ENCODE data around the gene GPR39. TPM values are rescaled to one million over a fixed set of nuclear protein-coding genes. Genes with fewer than 3 reads are reported as not detected.

GPR39 gene
- polyA plus RNA-seq, 2 of the 4 experiments (the other 2 are of a cell fraction): 11.3 to 11.8 TPM

DNA sequence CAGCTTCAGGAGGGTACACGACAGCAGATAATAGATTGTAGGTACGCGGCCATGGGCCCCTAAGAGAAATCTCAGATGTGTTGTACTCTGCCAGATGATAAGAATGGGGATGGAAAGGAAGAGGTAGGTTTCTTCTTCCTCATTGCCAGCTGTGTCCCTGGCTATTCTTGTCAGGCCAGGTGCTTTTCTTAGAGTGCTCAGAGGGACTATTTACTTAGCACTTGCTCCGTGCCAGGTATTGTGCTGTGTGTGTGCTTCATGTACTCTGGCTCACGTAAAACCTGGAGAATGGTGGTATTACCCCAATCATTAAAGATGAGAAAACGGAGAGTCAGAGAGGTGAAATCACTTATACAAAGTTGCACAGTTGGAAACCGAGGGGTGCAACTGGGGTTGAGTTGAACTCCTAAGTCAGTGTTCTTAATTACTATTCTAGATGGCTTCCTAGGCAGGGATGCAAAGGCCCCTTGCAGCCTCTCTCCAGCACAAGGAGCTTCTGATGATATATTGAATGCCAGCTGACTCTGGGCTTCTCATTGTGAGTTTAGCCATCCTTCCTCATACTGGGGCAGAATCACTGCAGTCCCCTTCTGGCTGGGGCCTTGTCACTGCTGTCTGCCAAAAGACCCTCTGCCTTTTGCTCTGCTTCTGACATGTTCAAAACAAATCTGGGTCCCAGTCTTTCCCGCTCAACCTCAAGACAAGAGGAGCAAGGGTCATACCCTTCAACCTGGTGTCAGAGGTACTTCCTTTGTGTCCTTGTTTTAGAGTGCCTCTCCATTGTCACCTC lies 192.7 kb downstream of the GPR39 start:
- POLR2A ChIA-PET: no interaction called here

DNA sequence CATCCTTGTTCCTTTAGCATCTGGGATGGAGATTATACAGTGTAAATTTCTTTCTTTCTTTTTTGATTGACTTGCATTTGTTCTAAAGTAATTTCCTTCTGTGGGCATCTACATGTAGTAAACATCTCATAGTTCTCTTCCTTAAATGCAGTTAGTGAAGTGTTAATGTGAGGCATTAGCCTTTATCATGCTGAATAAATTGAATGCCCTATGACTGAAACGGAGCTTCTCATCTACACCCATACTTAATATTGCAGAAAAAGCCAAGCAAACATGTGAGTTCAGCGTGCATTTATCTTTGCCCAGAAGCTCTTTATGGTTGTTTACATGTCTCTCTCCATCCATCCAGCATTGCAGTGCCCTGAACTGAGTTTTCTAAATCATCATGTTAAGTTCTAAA lies 195.1 kb downstream of the GPR39 start:
- Histone ChIP-seq H3K4me1 (no peaks in the 10 kb centered on the region), H3K4me3 (no peak overlapping the region), H3K4me2 (no peak overlapping the region), H3K27ac (no peak overlapping the region), H3K9me3 (no peaks in the 10 kb centered on the region)
- DNase-seq (ENCODE audit: low read depth in 1 of 2, low spot score in 1 of 2): no peak
- ChIA-PET POLR2A (no interaction called here), CTCF (interaction anchor here (0.9 kb wide), 1 partner anchor 13 kb away, joined by 4 read pairs; no protein-coding TSS in a partner anchor)
- no peak for FAIRE-seq
- WGBS (ENCODE audit: missing lambda C conversion rate): 86% methylated on average over 2 of the region's 2 CpGs
- no peak for ATAC-seq
- TF ChIP-seq ZSCAN20 (CRISPR knock-in tag; IDR thresholded peaks at IDR 0.05) (no peak), CBX8 (IDR thresholded peaks at IDR 0.05) (no peak), FOSL2 (IDR thresholded peaks at IDR 0.05) (no peak), FOSL2 (CRISPR knock-in tag; IDR thresholded peaks at IDR 0.05) (no peak), MAFK (IDR thresholded peaks at IDR 0.05; ENCODE audit: partially characterized antibody) (no peak), ZFP36 (IDR thresholded peaks at IDR 0.05; ENCODE audit: borderline replicate concordance, partially characterized antibody) (no peak), HOXB13 (CRISPR knock-in tag; IDR thresholded peaks at IDR 0.05; ENCODE audit: low read depth) (no peak), HOXB5 (CRISPR knock-in tag; IDR thresholded peaks at IDR 0.05) (no peak), RFX5 (IDR thresholded peaks at IDR 0.05) (no peak), FOXS1 (CRISPR knock-in tag; IDR thresholded peaks at IDR 0.05) (no peak), ATOH8 (CRISPR knock-in tag; IDR thresholded peaks at IDR 0.05; ENCODE audit: low read depth) (no peak), POLR2AphosphoS2 (conservative IDR thresholded peaks at IDR 0.05; ENCODE audit: low read length) (no peak)

More for the DNA sequence above, 192.7 kb downstream of the GPR39 start:
- TF ChIP-seq HOXB13 (CRISPR knock-in tag; IDR thresholded peaks at IDR 0.05; ENCODE audit: low read depth) (no peak), ZSCAN20 (CRISPR knock-in tag; IDR thresholded peaks at IDR 0.05) (no peak), REST (IDR thresholded peaks at IDR 0.05) (no peak), HEYL (CRISPR knock-in tag; IDR thresholded peaks at IDR 0.05) (no peak), MAX (IDR thresholded peaks at IDR 0.05) (no peak), ZFP36 (IDR thresholded peaks at IDR 0.05; ENCODE audit: borderline replicate concordance, partially characterized antibody) (no peak), ZC3H11A (IDR thresholded peaks at IDR 0.05) (no peak), HOXB5 (CRISPR knock-in tag; IDR thresholded peaks at IDR 0.05) (no peak), POLR2A (IDR thresholded peaks at IDR 0.05; ENCODE audit: low read length) (no peak), KDM1A (IDR thresholded peaks at IDR 0.05; ENCODE audit: low read depth) (no peak), RARB (CRISPR knock-in tag; IDR thresholded peaks at IDR 0.05) (no peak), NR3C1 (IDR thresholded peaks at IDR 0.05) (no peak), ATOH8 (CRISPR knock-in tag; IDR thresholded peaks at IDR 0.05; ENCODE audit: low read depth) (no peak)
- no peak overlapping the region for H3K27ac ChIP-seq
- FAIRE-seq (no peak), DNase-seq (ENCODE audit: low read depth in 1 of 2, low spot score in 1 of 2) (no peak), ATAC-seq (no peak)
- CTCF ChIA-PET: no interaction called here
- WGBS (ENCODE audit: missing lambda C conversion rate): 92% methylated on average over 8 of the region's 8 CpGs
- no peaks in the 10 kb centered on the region for H3K9me3 ChIP-seq
- H3K4me1 ChIP-seq: no peaks in the 10 kb centered on the region
- no peak overlapping the region for H3K4me2 ChIP-seq
- H3K4me3 ChIP-seq: no peak overlapping the region

All from A549 (cell line).